PFSK-1 (cell line): Measurements from ENCODE around the gene TTC21A.

Experiments
- FOXP2 ChIP-seq: optimal IDR thresholded peaks from 2 replicates; pipeline ENCODE3; 2011; ENCODE audit warnings: borderline replicate concordance, control low read depth, inconsistent platforms; ENCODE audit not compliant: insufficient read depth; ENCODE audit errors: extremely low read length, extremely low read depth
- POLR2AphosphoS5 ChIP-seq: IDR thresholded peaks from 2 replicates; pipeline ENCODE4 v1.6.1; 2012; ENCODE audit warnings: low read depth, mild to moderate bottlenecking, control low read depth, low read length, moderate library complexity
- SIN3A ChIP-seq: IDR thresholded peaks from 2 replicates; pipeline ENCODE4 v1.6.1; 2012; ENCODE audit warnings: mild to moderate bottlenecking, low read length, moderate library complexity, borderline replicate concordance; ENCODE audit not compliant: insufficient read depth
- TAF1 ChIP-seq: IDR thresholded peaks from 2 replicates; pipeline ENCODE4 v1.6.1; 2012; ENCODE audit warnings: low read length, control low read depth, borderline replicate concordance; ENCODE audit not compliant: insufficient read depth
- TF ChIP-seq, protein P1 (sequence below), 2 experiments: IDR thresholded peaks; 2 replicates each; pipeline versions ENCODE4 v1.6.1 to v1.8.0; 2011 to 2012; ENCODE audit warnings: low read depth in 2 of 2, low read length in 2 of 2, control low read depth in 1 of 2, inconsistent platforms in 1 of 2, mild to moderate bottlenecking in 1 of 2, moderate library complexity in 1 of 2; ENCODE audit not compliant: insufficient read depth in 1 of 2

Gene TTC21A

GRCh38 chr3:39124876-39125840, 17.7 kb downstream of the TTC21A start:
- no peak for TF ChIP-seq FOXP2

DNA sequence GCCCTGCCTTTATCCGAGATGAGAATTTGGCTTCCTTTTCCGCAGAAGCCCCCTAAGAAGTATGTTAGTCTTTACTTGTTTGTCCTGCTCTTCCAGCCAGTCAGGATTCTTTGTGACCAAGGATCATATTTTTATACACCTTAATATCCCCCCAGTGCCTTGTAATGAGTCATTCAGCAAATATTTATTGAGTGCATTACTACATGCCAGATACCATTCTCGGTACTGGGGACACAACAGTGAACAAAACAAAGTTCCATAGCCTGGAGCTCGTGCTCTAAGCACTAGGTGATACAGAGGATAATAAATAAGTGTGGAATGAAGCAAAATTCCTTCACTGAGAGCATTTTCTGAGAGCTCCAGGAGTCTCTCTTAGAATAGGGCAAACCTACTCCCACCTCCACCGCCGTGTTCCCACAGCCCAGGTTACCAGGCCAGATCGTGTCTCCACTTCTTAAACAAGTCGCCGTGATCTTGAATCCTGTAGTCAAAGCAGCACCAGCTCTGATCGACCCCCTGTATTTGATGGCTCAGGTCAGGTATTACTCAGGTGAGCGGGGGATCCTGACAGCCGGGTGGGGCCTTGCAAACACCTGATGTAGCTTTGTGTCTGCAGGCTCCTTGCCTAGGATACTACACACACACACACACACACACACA, 18.5 kb downstream of the TTC21A start:
- TF ChIP-seq SIN3A = no peak
- TF ChIP-seq POLR2AphosphoS5 = no peak
- TF ChIP-seq FOXP2 = no peak
- no peak for TF ChIP-seq TAF1
- TF ChIP-seq, protein P1, sequence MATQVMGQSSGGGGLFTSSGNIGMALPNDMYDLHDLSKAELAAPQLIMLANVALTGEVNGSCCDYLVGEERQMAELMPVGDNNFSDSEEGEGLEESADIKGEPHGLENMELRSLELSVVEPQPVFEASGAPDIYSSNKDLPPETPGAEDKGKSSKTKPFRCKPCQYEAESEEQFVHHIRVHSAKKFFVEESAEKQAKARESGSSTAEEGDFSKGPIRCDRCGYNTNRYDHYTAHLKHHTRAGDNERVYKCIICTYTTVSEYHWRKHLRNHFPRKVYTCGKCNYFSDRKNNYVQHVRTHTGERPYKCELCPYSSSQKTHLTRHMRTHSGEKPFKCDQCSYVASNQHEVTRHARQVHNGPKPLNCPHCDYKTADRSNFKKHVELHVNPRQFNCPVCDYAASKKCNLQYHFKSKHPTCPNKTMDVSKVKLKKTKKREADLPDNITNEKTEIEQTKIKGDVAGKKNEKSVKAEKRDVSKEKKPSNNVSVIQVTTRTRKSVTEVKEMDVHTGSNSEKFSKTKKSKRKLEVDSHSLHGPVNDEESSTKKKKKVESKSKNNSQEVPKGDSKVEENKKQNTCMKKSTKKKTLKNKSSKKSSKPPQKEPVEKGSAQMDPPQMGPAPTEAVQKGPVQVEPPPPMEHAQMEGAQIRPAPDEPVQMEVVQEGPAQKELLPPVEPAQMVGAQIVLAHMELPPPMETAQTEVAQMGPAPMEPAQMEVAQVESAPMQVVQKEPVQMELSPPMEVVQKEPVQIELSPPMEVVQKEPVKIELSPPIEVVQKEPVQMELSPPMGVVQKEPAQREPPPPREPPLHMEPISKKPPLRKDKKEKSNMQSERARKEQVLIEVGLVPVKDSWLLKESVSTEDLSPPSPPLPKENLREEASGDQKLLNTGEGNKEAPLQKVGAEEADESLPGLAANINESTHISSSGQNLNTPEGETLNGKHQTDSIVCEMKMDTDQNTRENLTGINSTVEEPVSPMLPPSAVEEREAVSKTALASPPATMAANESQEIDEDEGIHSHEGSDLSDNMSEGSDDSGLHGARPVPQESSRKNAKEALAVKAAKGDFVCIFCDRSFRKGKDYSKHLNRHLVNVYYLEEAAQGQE (IDR thresholded peaks at IDR 0.05; ENCODE audit: insufficient read depth in 1 of 2, low read depth in 2 of 2, low read length in 2 of 2) = no peak

DNA sequence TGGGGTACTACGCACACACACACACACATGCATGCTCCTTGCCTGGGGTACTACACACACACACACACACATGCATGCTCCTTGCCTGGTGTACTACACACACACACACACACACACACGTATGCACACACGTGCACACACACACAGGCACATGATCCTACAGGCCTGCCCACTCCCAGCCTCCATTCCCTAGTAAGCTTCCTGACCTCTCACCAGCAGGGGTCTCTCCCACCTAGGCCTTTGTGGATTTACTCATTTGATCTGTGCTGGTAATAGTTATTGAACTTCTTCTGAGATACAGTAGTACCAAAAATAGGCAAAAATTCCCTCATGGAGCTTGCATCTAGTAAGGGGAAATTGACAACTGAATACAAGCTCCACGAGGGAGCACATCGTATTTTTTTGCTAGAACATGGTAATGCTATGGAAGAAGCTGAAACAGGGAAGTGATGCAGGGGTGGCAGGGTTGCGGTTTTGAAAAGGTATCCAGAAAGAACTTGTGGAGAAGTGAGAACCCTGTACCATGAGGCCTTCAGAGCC, 19.1 kb downstream of the TTC21A start:
- no peak for TF ChIP-seq TAF1
- no peak for TF ChIP-seq POLR2AphosphoS5
- TF ChIP-seq SIN3A = no peak
- TF ChIP-seq, protein P1 (IDR thresholded peaks at IDR 0.05; ENCODE audit: insufficient read depth in 1 of 2, low read depth in 2 of 2, low read length in 2 of 2) = no peak
- TF ChIP-seq FOXP2 = no peak

DNA sequence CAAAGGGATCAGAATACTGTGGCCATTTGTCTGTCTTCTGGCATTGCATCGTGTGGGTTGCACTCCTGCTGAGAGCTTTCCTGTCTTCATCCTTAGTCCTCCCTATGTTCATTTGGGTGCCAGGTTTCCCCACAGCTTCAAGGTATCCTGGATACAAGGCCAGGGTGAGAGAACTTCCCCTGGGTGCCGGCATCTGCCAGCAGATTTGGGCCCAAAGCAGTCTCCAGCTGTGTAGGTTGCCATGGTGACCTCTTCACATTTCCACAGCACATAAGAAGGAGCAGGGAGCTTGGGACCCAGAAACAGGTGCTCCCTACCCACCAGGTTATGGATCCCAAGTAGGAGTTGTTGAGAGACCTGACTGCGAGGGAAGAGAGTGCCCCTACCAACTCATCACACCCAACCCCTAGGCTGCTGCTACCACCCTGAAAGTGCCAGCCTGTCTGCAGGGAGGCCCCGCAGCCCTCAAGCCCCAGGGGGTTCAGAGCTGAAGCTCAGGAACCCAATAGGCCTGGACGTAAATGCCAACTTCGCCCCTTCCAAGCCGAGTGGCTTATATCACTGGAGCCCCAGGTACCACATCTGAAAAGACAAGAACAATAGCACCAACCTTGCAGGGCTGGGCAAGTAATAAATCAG, 19.9 kb downstream of the TTC21A start:
- no peak for TF ChIP-seq TAF1
- TF ChIP-seq POLR2AphosphoS5 = no peak
- no peak for TF ChIP-seq SIN3A
- TF ChIP-seq, protein P1 (IDR thresholded peaks at IDR 0.05; ENCODE audit: insufficient read depth in 1 of 2, low read depth in 2 of 2, low read length in 2 of 2) = no peak
- TF ChIP-seq FOXP2 = no peak

GRCh38 chr3:39127908-39128304, 20.4 kb downstream of the TTC21A start:
- TF ChIP-seq SIN3A (no peak), TAF1 (no peak), POLR2AphosphoS5 (no peak), FOXP2 (no peak)
- TF ChIP-seq, protein P1 (IDR thresholded peaks at IDR 0.05; ENCODE audit: insufficient read depth in 1 of 2, low read depth in 2 of 2, low read length in 2 of 2) = no peak
